GM12891 (cell line): ENCODE data around the gene OSTM1.

Experiments used
- POLR2A ChIP-seq: IDR thresholded peaks from 2 replicates; pipeline ENCODE4 v1.6.1; 2011; ENCODE audit warnings: low read depth, low read length, control low read depth
- POLR2AphosphoS5 ChIP-seq: IDR thresholded peaks from 2 replicates; pipeline ENCODE4 v1.6.1; 2011; ENCODE audit warnings: low read depth, low read length, control low read depth

GRCh38 chr6:108068182-108068581, 6.4 kb downstream of the OSTM1 start:
- TF ChIP-seq POLR2AphosphoS5 (no peak), POLR2A (no peak)
